ENCODE measurements around the gene TIMM50. TPM values are rescaled to one million over a fixed set of nuclear protein-coding genes. Genes with fewer than 3 reads are reported as not detected.
A peak's percentile ranks its signal among the peaks of the same experiment; 100 is the strongest.

Gene TIMM50
- total and polyA plus RNA-seq, 2 of the 13 experiments (the other 11 are each of a cell fraction or from before 2014, with no cell fraction given): 91.1 to 92.5 TPM

GRCh38 chr19:39518975-39519374 is 38.3 kb downstream of the TIMM50 start (continued):
- TF ChIP-seq TFDP1 (CRISPR knock-in tag; IDR thresholded peaks at IDR 0.05; ENCODE audit: borderline replicate concordance) (no peak), PLSCR1 (CRISPR knock-in tag; IDR thresholded peaks at IDR 0.05; ENCODE audit: borderline replicate concordance) (no peak), ZNF768 (CRISPR knock-in tag; IDR thresholded peaks at IDR 0.05) (no peak)

- Histone ChIP-seq H2AFZ (ENCODE audit: low read length) (no peak overlapping the region), H3K27me3 (ENCODE audit: control insufficient read depth in 1 of 2, insufficient read depth in 2 of 2, low read length in 2 of 2) (peaks cover 0 to 9% of the 10 kb centered on the region in 2 experiments; a peak in 3 of 5 replicates), H3K9ac (ENCODE audit: insufficient read depth, low read depth, low read length) (no peak overlapping the region), H3K4me1 (ENCODE audit: insufficient read depth, low read length) (peaks cover 29% of the 10 kb centered on the region), H3K27ac (ENCODE audit: extremely low read length, insufficient read depth, low read length) (no peak overlapping the region), H3K79me2 (ENCODE audit: insufficient read depth, low read length) (no peaks in the 10 kb centered on the region), H3K36me3 (replicated peaks in 1 of 2; ENCODE audit: control insufficient read depth in 1 of 2, insufficient read depth in 2 of 2, low read length in 2 of 2) (no peaks in the 10 kb centered on the region), H3K4me3 (replicated peaks in 1 of 3; ENCODE audit: insufficient read depth in 1 of 3, low read depth in 2 of 3, low read length in 3 of 3) (no peak overlapping the region), H3K4me2 (ENCODE audit: low read depth, low read length) (no peak overlapping the region), H4K20me1 (ENCODE audit: insufficient read depth, low read length) (no peaks in the 10 kb centered on the region), H3K9me3 (ENCODE audit: low read length) (no peaks in the 10 kb centered on the region)
- in situ Hi-C loops (cut with HindIII; ENCODE audit: extremely low pct_ligation_motif_present, low pct_unique_long_range_greater_than_20kb): no loop called here
- TF ChIP-seq IRF1 (CRISPR knock-in tag; IDR thresholded peaks at IDR 0.05; ENCODE audit: low read depth) (no peak), ZNF768 (CRISPR knock-in tag; IDR thresholded peaks at IDR 0.05) (peak; percentile 91), ZNF441 (CRISPR knock-in tag; IDR thresholded peaks at IDR 0.05; ENCODE audit: borderline replicate concordance) (peak; percentile 70; the same call in 1 of the 2 replicates), FOXJ3 (CRISPR knock-in tag; IDR thresholded peaks at IDR 0.05; ENCODE audit: borderline replicate concordance) (no peak), ZNF770 (CRISPR knock-in tag; IDR thresholded peaks at IDR 0.05) (peak; percentile 30; the same call in 1 of the 2 replicates)
- FAIRE-seq (no peak), DNase-seq (ENCODE audit: low spot score) (no peak), ATAC-seq (no peak)
- ChIA-PET POLR2A (no interaction called here), CTCF (ENCODE audit: low intra/inter-chr PET ratio, low total read pairs) (no interaction called here)
- BruUV-seq (replicated peaks): no TSS peak
- intact Hi-C loops (cut with micrococcal nuclease; ENCODE audit: unreplicated experiment): no loop called here
- 70% methylated on average over 8 of the region's 8 CpGs for WGBS (ENCODE audit: low lambda C conversion rate)
Measured at GRCh38 chr19:39520541-39521484, 40.2 kb downstream of the TIMM50 start.

All from HepG2 (cell line).